Bronchial epithelial cell (primary cell): Measurements from ENCODE around the gene C2orf92. TPM values are rescaled to one million over a fixed set of nuclear protein-coding genes. Genes with fewer than 3 reads are reported as not detected.
"Not testable (repeated sequence)": the region's sequence is repeated elsewhere in the genome, so short reads cannot be mapped to it uniquely, and the experiment has no call there.

Experiments used
- DNase-seq: peaks from one replicate; pipeline ENCODE4 v3.0.0-alpha.2; 2010; ENCODE audit warnings: low read depth
- FAIRE-seq: peaks from 2 replicates; lab custom pipeline; 2011; peaks lifted over from hg19 to GRCh38; lab: Jason Lieb, UNC
- H3K27me3 ChIP-seq: 2 replicates; pipeline ENCODE4 v1.5.1; 2011; ENCODE audit warnings: low read length; ENCODE audit not compliant: control insufficient read depth, insufficient read depth
- H3K36me3 ChIP-seq: 2 replicates; pipeline ENCODE4 v1.5.1; 2011; ENCODE audit warnings: low read length; ENCODE audit not compliant: control insufficient read depth, insufficient read depth
- H3K4me3 ChIP-seq: 2 replicates; pipeline ENCODE4 v1.5.1; 2011; ENCODE audit warnings: mild to moderate bottlenecking, low read depth, low read length, control low read depth
- total RNA-seq: library from RNA; depleted of rRNA; stranded (reverse); fragments of >200 nt; gene quantifications from 2 replicates; pipeline ENCODE4 v1.2.1, GENCODE V29; 2014
- TF ChIP-seq, protein P1 (sequence below): IDR thresholded peaks from 2 replicates; pipeline ENCODE4 v1.5.1; 2011; ENCODE audit warnings: mild to moderate bottlenecking, moderate library complexity, low read length, control low read depth, inconsistent platforms; ENCODE audit not compliant: insufficient read depth, severe bottlenecking

The C2orf92 gene
- total RNA-seq, 1 donor from 2014 or later, result 0.26 TPM

DNA sequence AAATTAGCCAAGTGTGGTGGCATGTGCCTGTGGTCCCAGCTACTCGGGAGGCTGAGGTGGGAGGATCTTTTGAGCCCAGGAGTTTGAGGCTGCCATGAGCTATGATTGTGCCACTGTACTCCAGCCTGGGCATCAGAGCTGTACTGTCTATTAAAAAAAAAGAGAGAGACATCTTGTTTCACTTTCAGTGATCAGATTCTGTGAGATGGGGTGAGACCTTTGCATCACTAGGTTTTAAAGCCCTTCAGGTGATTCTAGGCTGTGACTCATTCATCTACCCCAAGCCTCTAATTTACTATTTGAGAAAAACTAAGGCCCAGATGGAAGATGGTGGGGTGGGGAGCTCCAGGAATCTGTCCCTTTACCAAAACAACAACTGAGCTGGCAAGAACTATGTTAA lies 7.1 kb downstream of the C2orf92 start:
- no peak overlapping the region for H3K4me3 ChIP-seq
- FAIRE-seq, result no peak
- H3K36me3 ChIP-seq, result no peaks in the 10 kb centered on the region
- H3K27me3 ChIP-seq, result no peaks in the 10 kb centered on the region
- no peak for DNase-seq
- TF ChIP-seq, protein P1, sequence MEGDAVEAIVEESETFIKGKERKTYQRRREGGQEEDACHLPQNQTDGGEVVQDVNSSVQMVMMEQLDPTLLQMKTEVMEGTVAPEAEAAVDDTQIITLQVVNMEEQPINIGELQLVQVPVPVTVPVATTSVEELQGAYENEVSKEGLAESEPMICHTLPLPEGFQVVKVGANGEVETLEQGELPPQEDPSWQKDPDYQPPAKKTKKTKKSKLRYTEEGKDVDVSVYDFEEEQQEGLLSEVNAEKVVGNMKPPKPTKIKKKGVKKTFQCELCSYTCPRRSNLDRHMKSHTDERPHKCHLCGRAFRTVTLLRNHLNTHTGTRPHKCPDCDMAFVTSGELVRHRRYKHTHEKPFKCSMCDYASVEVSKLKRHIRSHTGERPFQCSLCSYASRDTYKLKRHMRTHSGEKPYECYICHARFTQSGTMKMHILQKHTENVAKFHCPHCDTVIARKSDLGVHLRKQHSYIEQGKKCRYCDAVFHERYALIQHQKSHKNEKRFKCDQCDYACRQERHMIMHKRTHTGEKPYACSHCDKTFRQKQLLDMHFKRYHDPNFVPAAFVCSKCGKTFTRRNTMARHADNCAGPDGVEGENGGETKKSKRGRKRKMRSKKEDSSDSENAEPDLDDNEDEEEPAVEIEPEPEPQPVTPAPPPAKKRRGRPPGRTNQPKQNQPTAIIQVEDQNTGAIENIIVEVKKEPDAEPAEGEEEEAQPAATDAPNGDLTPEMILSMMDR, result no peak

DNA sequence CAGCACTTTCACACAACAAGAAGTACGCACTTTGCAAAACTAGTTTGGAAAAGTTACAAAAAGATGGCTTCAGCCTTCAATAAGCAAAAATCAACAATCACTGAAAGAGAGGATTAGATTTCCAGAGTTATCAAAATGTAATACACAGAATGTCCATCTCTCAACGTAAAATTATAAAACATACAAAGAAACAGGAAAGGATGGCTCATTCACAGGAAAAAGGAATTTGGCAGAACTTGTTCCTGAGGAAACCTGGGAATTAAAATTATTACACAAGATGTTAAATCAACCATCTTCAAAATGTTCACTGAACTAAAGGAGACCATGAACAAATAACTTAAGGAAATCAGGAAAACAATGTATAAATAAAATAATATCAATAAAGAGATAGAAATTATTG lies 8.0 kb downstream of the C2orf92 start:
- DNase-seq (no peak), FAIRE-seq (no peak)
- TF ChIP-seq, protein P1, result no peak
- Histone ChIP-seq H3K4me3 (no peak overlapping the region), H3K27me3 (no peaks in the 10 kb centered on the region), H3K36me3 (no peaks in the 10 kb centered on the region)

DNA sequence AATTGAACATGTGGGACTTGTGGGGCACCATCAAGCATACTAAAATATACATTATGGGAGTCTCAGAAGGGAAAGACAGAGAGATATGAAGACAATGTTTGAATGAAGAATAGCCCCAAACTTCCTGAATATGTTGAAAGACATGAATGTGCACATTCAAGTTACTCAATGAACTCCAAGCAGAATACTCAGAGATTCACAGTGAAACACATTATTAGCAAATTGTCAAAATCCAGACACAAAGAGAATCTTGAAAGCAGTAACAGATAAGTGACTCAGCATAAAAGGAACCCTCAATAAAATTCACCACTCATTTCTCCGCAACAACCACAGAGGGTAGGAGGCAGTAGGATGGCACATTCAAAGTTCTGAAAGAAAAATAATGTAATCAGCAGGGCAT lies 8.8 kb downstream of the C2orf92 start:
- Histone ChIP-seq H3K36me3 (no peaks in the 10 kb centered on the region), H3K4me3 (no peak overlapping the region), H3K27me3 (no peaks in the 10 kb centered on the region)
- FAIRE-seq (no peak), DNase-seq (no peak)
- TF ChIP-seq, protein P1, result no peak

DNA sequence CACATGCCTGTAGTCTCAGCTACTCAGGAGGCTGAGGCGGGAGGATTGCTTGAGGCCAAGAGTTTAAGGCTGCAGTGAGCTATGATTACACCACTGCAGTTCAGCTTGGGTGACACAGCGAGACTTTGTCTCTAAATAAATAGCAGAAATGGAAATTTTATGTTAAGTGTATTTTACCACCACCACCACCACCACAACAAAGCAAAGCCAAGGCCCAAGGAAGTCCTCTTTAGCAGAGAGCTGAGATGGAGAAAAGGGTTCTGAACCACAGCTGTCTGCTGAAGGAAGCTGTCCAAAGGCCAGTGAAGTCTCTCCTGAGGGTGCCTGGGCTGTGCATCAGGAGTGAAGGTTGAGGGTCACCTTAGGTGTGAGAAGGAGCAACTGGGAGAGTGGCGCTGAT lies 17.7 kb downstream of the C2orf92 start:
- not testable (repeated sequence) for H3K27me3 ChIP-seq, H3K36me3 ChIP-seq, H3K4me3 ChIP-seq, DNase-seq
- FAIRE-seq, result peak; percentile 86

DNA sequence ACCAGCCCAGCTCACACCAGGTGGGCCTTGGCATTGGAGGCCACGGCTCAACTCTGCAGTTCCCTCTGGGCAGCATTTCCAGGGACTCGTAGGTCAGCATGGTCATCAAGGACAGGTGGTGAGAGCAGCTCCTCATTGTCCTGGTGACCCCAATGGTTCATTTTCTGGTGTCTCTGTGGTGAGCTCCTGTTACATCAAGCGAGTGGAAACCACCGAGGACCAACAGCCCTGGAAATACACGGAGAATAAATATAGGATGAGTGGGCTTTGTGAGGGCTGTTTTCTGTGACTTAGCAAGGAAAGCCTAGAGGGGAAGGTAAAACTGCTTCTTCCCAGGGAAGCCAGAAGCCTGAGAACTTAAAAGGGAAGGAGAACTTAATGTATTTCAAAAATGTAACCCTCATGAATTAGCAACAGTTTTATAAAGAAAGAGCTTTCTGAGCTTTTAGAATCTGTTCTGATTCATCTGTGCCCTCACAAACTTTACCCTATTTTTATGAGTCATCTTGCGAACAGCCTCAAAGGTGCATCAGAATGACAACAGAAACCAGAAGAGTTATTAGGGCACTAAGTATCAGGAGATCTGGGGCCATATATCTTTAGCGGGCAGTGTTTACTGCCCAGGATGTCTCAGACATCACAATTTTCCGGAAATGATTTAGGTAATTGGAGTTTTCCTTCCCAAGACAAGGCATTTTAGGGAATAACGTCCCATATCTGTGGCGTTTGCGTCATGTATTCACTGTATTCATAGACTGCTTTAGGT lies 18.7 kb downstream of the C2orf92 start:
- TF ChIP-seq, protein P1, result no peak
- Histone ChIP-seq H3K27me3 (no peaks in the 10 kb centered on the region), H3K36me3 (no peaks in the 10 kb centered on the region), H3K4me3 (no peak overlapping the region)
- FAIRE-seq (peak; percentile 72), DNase-seq (peak; percentile 28)

DNA sequence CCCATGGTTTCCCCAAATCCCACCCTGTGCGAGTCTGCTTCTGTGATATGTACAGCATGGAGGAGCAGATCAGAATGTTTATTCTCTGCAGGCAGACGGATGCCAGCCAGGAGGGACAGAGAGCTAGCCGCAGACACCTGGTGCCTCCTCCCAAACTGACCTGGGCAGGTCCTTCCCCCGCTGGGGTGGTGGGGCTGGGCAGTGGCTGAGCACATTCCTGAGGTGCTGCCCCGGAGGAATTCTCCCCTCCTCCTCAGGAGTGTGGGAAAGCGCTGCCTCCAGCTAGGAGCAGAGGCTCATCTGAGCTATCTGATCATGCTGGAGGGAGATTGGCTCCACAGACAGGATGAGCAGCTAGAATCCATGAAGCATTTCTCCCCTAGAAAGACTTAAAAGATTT lies 21.7 kb downstream of the C2orf92 start:
- no peak for FAIRE-seq

More for the DNA sequence above, 21.7 kb downstream of the C2orf92 start:
- no peak overlapping the region for H3K4me3 ChIP-seq
- no peak for DNase-seq
- no peaks in the 10 kb centered on the region for H3K27me3 ChIP-seq
- no peaks in the 10 kb centered on the region for H3K36me3 ChIP-seq
- TF ChIP-seq, protein P1, result no peak
